Astrocyte (in vitro differentiated cells and primary cell): ENCODE measurements around the gene ADRA2C. TPM values are rescaled to one million over a fixed set of nuclear protein-coding genes. Genes with fewer than 3 reads are reported as not detected.

Experiments
- DNase-seq: peaks from one replicate; pipeline ENCODE4 v3.0.0-alpha.2; 2010; ENCODE audit warnings: low read depth
- FAIRE-seq: peaks from 2 replicates; lab custom pipeline; 2011; peaks lifted over from hg19 to GRCh38; lab: Jason Lieb, UNC
- H2AFZ ChIP-seq: 2 replicates; pipeline ENCODE4 v1.6.0; 2012; ENCODE audit warnings: low read depth, low read length, inconsistent platforms
- H3K27ac ChIP-seq: 2 replicates; pipeline ENCODE4 v1.5.1; 2011; ENCODE audit warnings: low read depth, low read length, inconsistent platforms
- H3K27me3 ChIP-seq: 2 replicates; pipeline ENCODE4 v1.6.0; 2011; ENCODE audit warnings: low read length, inconsistent platforms; ENCODE audit not compliant: insufficient read depth
- H3K36me3 ChIP-seq: 2 replicates; pipeline ENCODE4 v1.5.1; 2011; ENCODE audit warnings: low read length, inconsistent platforms; ENCODE audit not compliant: insufficient read depth
- H3K4me1 ChIP-seq: 2 replicates; pipeline ENCODE4 v1.5.1; 2011; ENCODE audit warnings: low read length, inconsistent platforms; ENCODE audit not compliant: insufficient read depth
- H3K4me2 ChIP-seq: 2 replicates; pipeline ENCODE4 v1.6.0; 2012; ENCODE audit warnings: low read length, inconsistent platforms
- H3K4me3 ChIP-seq: 2 replicates; pipeline ENCODE4 v1.5.1; 2011; ENCODE audit warnings: low read depth, mild to moderate bottlenecking, low read length, inconsistent platforms; ENCODE audit not compliant: insufficient read depth
- H3K79me2 ChIP-seq: 2 replicates; pipeline ENCODE4 v1.6.0; 2012; ENCODE audit warnings: mild to moderate bottlenecking, low read length, inconsistent platforms; ENCODE audit not compliant: insufficient read depth
- H3K9ac ChIP-seq: 2 replicates; pipeline ENCODE4 v1.6.0; 2012; ENCODE audit warnings: mild to moderate bottlenecking, low read length, inconsistent platforms
- H3K9me3 ChIP-seq: 2 replicates; pipeline ENCODE4 v1.5.1; 2012; ENCODE audit warnings: low read depth, mild to moderate bottlenecking, low read length, inconsistent platforms; ENCODE audit not compliant: insufficient read depth
- H4K20me1 ChIP-seq: 2 replicates; pipeline ENCODE4 v1.6.0; 2012; ENCODE audit warnings: low read length, inconsistent platforms; ENCODE audit not compliant: insufficient read depth
- H3K27ac Mint-ChIP-seq: one replicate; pipeline ENCODE4 v1.8.0; 2021; ENCODE audit warnings: mild to moderate bottlenecking, mixed read lengths; ENCODE audit not compliant: unreplicated experiment
- H3K27me3 Mint-ChIP-seq: one replicate; pipeline ENCODE4 v1.8.0; 2021; ENCODE audit warnings: low read depth, mixed read lengths; ENCODE audit not compliant: unreplicated experiment
- H3K36me3 Mint-ChIP-seq: one replicate; pipeline ENCODE4 v1.8.0; 2021; ENCODE audit warnings: low read depth, mixed read lengths; ENCODE audit not compliant: unreplicated experiment
- H3K4me1 Mint-ChIP-seq: one replicate; pipeline ENCODE4 v1.8.0; 2021; ENCODE audit warnings: low read depth, mixed read lengths; ENCODE audit not compliant: unreplicated experiment
- H3K4me3 Mint-ChIP-seq: one replicate; pipeline ENCODE4 v1.8.0; 2021; ENCODE audit warnings: mild to moderate bottlenecking, moderate library complexity, mixed read lengths; ENCODE audit not compliant: unreplicated experiment
- H3K9me3 Mint-ChIP-seq: one replicate; pipeline ENCODE4 v1.8.0; 2021; ENCODE audit warnings: mild to moderate bottlenecking, mixed read lengths; ENCODE audit not compliant: unreplicated experiment
- CTCF ChIP-seq: IDR thresholded peaks from 2 replicates; pipeline ENCODE4 v1.5.1; 2011; ENCODE audit warnings: low read depth, mild to moderate bottlenecking, inconsistent platforms, low read length, moderate library complexity; ENCODE audit not compliant: insufficient read depth
- EZH2 ChIP-seq: IDR thresholded peaks from 2 replicates; pipeline ENCODE4 v1.6.1; 2012; ENCODE audit warnings: mild to moderate bottlenecking, low read length, inconsistent platforms; ENCODE audit not compliant: insufficient read depth
- total RNA-seq: library from RNA; stranded (reverse); gene quantifications from 2 replicates; pipeline ENCODE4 v1.2.1, GENCODE V29; 2021

ADRA2C gene
- total RNA-seq, 1 donor from 2014 or later, result 4.2 TPM

GRCh38 chr4:3775576-3775975, 9.4 kb downstream of the ADRA2C start:
- Histone ChIP-seq H4K20me1 (no peaks in the 10 kb centered on the region), H3K9ac (no peak overlapping the region), H3K9me3 (no peaks in the 10 kb centered on the region), H3K4me2 (no peak overlapping the region), H2AFZ (no peak overlapping the region), H3K36me3 (no peaks in the 10 kb centered on the region), H3K27ac (no peak overlapping the region), H3K4me3 (no peak overlapping the region), H3K4me1 (no peaks in the 10 kb centered on the region), H3K27me3 (peaks cover 13% of the 10 kb centered on the region), H3K79me2 (no peaks in the 10 kb centered on the region)
- TF ChIP-seq CTCF, result no peak
- no peak for TF ChIP-seq EZH2
- Mint-ChIP-seq H3K36me3 (no peaks in the 10 kb centered on the region), H3K27me3 (peaks cover 52% of the 10 kb centered on the region), H3K9me3 (no peaks in the 10 kb centered on the region), H3K4me3 (no peak overlapping the region), H3K27ac (no peak overlapping the region), H3K4me1 (no peaks in the 10 kb centered on the region)
- FAIRE-seq (no peak), DNase-seq (no peak)

- no peak overlapping the region for H3K4me3 Mint-ChIP-seq
- H3K27me3 Mint-ChIP-seq, result peaks cover 44% of the 10 kb centered on the region
- no peaks in the 10 kb centered on the region for H3K9me3 Mint-ChIP-seq
- no peak overlapping the region for H3K27ac ChIP-seq
- no peak overlapping the region for H3K9ac ChIP-seq
- H2AFZ ChIP-seq, result no peak overlapping the region
- H3K4me1 ChIP-seq, result no peaks in the 10 kb centered on the region
- H3K4me3 ChIP-seq, result no peak overlapping the region
- no peak for FAIRE-seq
- H3K36me3 Mint-ChIP-seq, result no peaks in the 10 kb centered on the region
- no peak overlapping the region for H3K4me2 ChIP-seq
- H3K27me3 ChIP-seq, result peaks cover 13% of the 10 kb centered on the region
- TF ChIP-seq EZH2, result no peak
- no peak for TF ChIP-seq CTCF
- H3K4me1 Mint-ChIP-seq, result no peaks in the 10 kb centered on the region
- H3K27ac Mint-ChIP-seq, result no peak overlapping the region
- no peaks in the 10 kb centered on the region for H3K79me2 ChIP-seq
- no peaks in the 10 kb centered on the region for H3K9me3 ChIP-seq
- DNase-seq, result no peak
- no peaks in the 10 kb centered on the region for H3K36me3 ChIP-seq
- H4K20me1 ChIP-seq, result no peaks in the 10 kb centered on the region
Measured at GRCh38 chr4:3776166-3777032, 10.2 kb downstream of the ADRA2C start.

GRCh38 chr4:3777033-3777390, 10.8 kb downstream of the ADRA2C start:
- Mint-ChIP-seq H3K27ac (no peak overlapping the region), H3K4me1 (no peaks in the 10 kb centered on the region), H3K27me3 (peaks cover 41% of the 10 kb centered on the region), H3K9me3 (no peaks in the 10 kb centered on the region), H3K4me3 (no peak overlapping the region), H3K36me3 (no peaks in the 10 kb centered on the region)
- Histone ChIP-seq H3K79me2 (no peaks in the 10 kb centered on the region), H4K20me1 (no peaks in the 10 kb centered on the region), H3K9ac (no peak overlapping the region), H3K36me3 (no peaks in the 10 kb centered on the region), H3K9me3 (peaks cover 4% of the 10 kb centered on the region), H3K27me3 (peaks cover 13% of the 10 kb centered on the region), H3K4me3 (no peak overlapping the region), H3K27ac (no peak overlapping the region), H3K4me1 (no peaks in the 10 kb centered on the region), H2AFZ (no peak overlapping the region), H3K4me2 (no peak overlapping the region)
- no peak for TF ChIP-seq CTCF
- TF ChIP-seq EZH2, result no peak
- DNase-seq (no peak), FAIRE-seq (no peak)
